Body of pancreas (tissue), 4 donors: ENCODE measurements around the gene CUTA.

Experiments used
- POLR2A ChIP-seq, 3 donors: fragments of 450-650 bp; IDR thresholded peaks; one replicate each; pipeline ENCODE4 v1.6.1; 2016; ENCODE audit warnings: antibody characterized with exemption in 3 of 3, mild to moderate bottlenecking in 2 of 3
- TF ChIP-seq, protein P1 (sequence below), 7 experiments: fragments of 450-650 bp in 4 of 7; fragments of 200-600 bp in 3 of 7; sonication (generic) in 3 of 7; IDR thresholded peaks; one replicate each; pipeline ENCODE4 v1.5.1; 2016 to 2019; ENCODE audit warnings: antibody characterized with exemption in 7 of 7

DNA sequence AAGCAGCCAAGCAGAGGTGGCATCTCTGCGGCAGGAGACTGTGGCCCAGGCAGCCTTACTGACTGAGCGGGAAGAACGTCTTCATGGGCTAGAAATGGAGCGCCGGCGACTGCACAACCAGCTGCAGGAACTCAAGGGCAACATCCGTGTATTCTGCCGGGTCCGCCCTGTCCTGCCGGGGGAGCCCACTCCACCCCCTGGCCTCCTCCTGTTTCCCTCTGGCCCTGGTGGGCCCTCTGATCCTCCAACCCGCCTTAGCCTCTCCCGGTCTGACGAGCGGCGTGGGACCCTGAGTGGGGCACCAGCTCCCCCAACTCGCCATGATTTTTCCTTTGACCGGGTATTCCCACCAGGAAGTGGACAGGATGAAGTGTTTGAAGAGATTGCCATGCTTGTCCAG, 13.0 kb downstream of the CUTA start:
- no peak for TF ChIP-seq POLR2A (IDR thresholded peaks at IDR 0.05)
- TF ChIP-seq, protein P1, sequence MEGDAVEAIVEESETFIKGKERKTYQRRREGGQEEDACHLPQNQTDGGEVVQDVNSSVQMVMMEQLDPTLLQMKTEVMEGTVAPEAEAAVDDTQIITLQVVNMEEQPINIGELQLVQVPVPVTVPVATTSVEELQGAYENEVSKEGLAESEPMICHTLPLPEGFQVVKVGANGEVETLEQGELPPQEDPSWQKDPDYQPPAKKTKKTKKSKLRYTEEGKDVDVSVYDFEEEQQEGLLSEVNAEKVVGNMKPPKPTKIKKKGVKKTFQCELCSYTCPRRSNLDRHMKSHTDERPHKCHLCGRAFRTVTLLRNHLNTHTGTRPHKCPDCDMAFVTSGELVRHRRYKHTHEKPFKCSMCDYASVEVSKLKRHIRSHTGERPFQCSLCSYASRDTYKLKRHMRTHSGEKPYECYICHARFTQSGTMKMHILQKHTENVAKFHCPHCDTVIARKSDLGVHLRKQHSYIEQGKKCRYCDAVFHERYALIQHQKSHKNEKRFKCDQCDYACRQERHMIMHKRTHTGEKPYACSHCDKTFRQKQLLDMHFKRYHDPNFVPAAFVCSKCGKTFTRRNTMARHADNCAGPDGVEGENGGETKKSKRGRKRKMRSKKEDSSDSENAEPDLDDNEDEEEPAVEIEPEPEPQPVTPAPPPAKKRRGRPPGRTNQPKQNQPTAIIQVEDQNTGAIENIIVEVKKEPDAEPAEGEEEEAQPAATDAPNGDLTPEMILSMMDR (IDR thresholded peaks at IDR 0.05), result no peak
